ENCODE measurements around the gene TSPYL1.

DNA sequence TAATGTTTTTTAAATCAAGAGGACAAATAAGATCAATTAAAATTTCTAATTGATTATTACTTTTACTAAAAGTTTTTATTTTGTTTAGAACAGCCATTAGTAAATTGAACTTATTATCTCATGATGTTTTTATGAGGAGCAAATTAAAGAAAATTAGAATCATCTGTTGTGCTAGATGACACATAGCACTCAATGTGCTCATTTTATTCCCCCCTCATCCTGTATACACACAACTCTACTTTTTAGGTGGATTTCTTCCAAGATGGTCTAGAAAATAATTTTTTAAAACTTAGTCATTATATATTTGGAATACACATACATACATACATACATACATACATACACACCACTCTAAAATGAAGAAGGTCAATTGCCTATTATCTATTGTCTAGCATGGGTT is 29.3 kb upstream of the TSPYL1 start:
- TF ChIP-seq TCF4 (CRISPR knock-in tag; IDR thresholded peaks at IDR 0.05; ENCODE audit: borderline replicate concordance) (no peak), ZFP30 (CRISPR knock-in tag; IDR thresholded peaks at IDR 0.05) (no peak)
- TF ChIP-seq, protein P1, sequence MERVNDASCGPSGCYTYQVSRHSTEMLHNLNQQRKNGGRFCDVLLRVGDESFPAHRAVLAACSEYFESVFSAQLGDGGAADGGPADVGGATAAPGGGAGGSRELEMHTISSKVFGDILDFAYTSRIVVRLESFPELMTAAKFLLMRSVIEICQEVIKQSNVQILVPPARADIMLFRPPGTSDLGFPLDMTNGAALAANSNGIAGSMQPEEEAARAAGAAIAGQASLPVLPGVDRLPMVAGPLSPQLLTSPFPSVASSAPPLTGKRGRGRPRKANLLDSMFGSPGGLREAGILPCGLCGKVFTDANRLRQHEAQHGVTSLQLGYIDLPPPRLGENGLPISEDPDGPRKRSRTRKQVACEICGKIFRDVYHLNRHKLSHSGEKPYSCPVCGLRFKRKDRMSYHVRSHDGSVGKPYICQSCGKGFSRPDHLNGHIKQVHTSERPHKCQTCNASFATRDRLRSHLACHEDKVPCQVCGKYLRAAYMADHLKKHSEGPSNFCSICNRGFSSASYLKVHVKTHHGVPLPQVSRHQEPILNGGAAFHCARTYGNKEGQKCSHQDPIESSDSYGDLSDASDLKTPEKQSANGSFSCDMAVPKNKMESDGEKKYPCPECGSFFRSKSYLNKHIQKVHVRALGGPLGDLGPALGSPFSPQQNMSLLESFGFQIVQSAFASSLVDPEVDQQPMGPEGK (CRISPR knock-in tag; IDR thresholded peaks at IDR 0.05; ENCODE audit: borderline replicate concordance), result no peak
- TF ChIP-seq, protein P2, sequence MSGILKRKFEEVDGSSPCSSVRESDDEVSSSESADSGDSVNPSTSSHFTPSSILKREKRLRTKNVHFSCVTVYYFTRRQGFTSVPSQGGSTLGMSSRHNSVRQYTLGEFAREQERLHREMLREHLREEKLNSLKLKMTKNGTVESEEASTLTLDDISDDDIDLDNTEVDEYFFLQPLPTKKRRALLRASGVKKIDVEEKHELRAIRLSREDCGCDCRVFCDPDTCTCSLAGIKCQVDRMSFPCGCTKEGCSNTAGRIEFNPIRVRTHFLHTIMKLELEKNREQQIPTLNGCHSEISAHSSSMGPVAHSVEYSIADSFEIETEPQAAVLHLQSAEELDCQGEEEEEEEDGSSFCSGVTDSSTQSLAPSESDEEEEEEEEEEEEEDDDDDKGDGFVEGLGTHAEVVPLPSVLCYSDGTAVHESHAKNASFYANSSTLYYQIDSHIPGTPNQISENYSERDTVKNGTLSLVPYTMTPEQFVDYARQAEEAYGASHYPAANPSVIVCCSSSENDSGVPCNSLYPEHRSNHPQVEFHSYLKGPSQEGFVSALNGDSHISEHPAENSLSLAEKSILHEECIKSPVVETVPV (CRISPR knock-in tag; IDR thresholded peaks at IDR 0.05), result no peak
